Lung (tissue), 12 donors: ENCODE data around the gene ZNF613. TPM values are rescaled to one million over a fixed set of nuclear protein-coding genes. Genes with fewer than 3 reads are reported as not detected.
A peak's percentile ranks its signal among the peaks of the same experiment; 100 is the strongest.

Experiments
- ATAC-seq: fragments of 200-7000 bp; cut with Tn5 transposase; one replicate; pipeline ENCODE4 v1.9.1; 2020; ENCODE audit warnings: moderate number of reproducible peaks; ENCODE audit not compliant: insufficient read depth, low FRiP score
- DNase-seq, 3 donors: peaks; one replicate each; pipeline ENCODE4 v3.0.0-alpha.2; 2013 to 2017
- H3K27ac ChIP-seq, 2 donors: one replicate each; pipeline ENCODE4 v1.5.1; 2013; ENCODE audit warnings: mild to moderate bottlenecking in 2 of 2, moderate library complexity in 2 of 2, control low read depth in 1 of 2, inconsistent platforms in 1 of 2, low read depth in 1 of 2, low read length in 1 of 2
- H3K27me3 ChIP-seq, 3 donors: one replicate each; pipeline ENCODE4 v1.5.1; 2013; ENCODE audit warnings: low read length in 2 of 3; ENCODE audit not compliant: control insufficient read depth in 3 of 3, insufficient read depth in 3 of 3
- H3K36me3 ChIP-seq, 4 donors: one replicate each; pipeline ENCODE4 v1.5.1; 2013; ENCODE audit warnings: low read length in 4 of 4, mild to moderate bottlenecking in 1 of 4, moderate library complexity in 1 of 4; ENCODE audit not compliant: control insufficient read depth in 4 of 4, insufficient read depth in 4 of 4
- H3K4me1 ChIP-seq, 5 donors: one replicate each; pipeline ENCODE4 v1.5.1; 2013; ENCODE audit warnings: low read length in 5 of 5, mild to moderate bottlenecking in 2 of 5, moderate library complexity in 1 of 5; ENCODE audit not compliant: control insufficient read depth in 5 of 5, insufficient read depth in 5 of 5
- H3K4me3 ChIP-seq: one replicate; pipeline ENCODE4 v1.5.1; 2013; ENCODE audit warnings: mild to moderate bottlenecking, control low read depth, moderate library complexity
- H3K9ac ChIP-seq, 2 donors: one replicate each; pipeline ENCODE4 v1.5.1; 2013; ENCODE audit warnings: low read length in 2 of 2, control low read depth in 1 of 2; ENCODE audit not compliant: insufficient read depth in 1 of 2
- H3K9me3 ChIP-seq, 4 donors: one replicate each; pipeline ENCODE4 v1.5.1; 2013; ENCODE audit warnings: low read length in 3 of 4, mild to moderate bottlenecking in 1 of 4, moderate library complexity in 1 of 4; ENCODE audit not compliant: control insufficient read depth in 4 of 4, insufficient read depth in 3 of 4
- CTCF ChIP-seq: IDR thresholded peaks from 2 replicates; pipeline ENCODE4 v1.5.1; 2012; ENCODE audit warnings: mild to moderate bottlenecking; ENCODE audit errors: control extremely low read depth, extremely low read depth
- WGBS, 2 donors: extraction: QIAGEN DNeasy Blood & Tissue Kit; methylation state at CpG; one replicate each; pipeline ENCODE4 v1.1.7; 2013; 5-methylcytosine and 5-hydroxymethylcytosine counted together
- polyA plus RNA-seq, 2 donors: library from polyadenylated mRNA; stranded (reverse); fragments of 200-250 nt; gene quantifications; one replicate each; pipeline ENCODE4 v1.2.1, GENCODE V29; 2013
- total RNA-seq, 2 donors: library from RNA; depleted of rRNA in 1 of 2; stranded (reverse); fragments of >200 nt in 1 of 2; gene quantifications; one replicate each; pipeline ENCODE4 v1.2.1, GENCODE V29; 2014 to 2021
- donor health status: control.
- donor health status: control.
- donor health status: Bipolar disorder and iron deficiency.
- donor health status: healthy.
- donor health status: DM: yes; HTN: yes; CAD: no.

Gene ZNF613
- total and polyA plus RNA-seq, 4 donors = 2.8 to 10.1 (median 4.0) TPM

- Histone ChIP-seq H3K27me3 (no peaks in the 10 kb centered on the region), H3K27ac (peak within 1 kb of the TSS; percentile 65 to 84), H3K9ac (peak within 1 kb of the TSS; percentile 33 to 89), H3K36me3 (peaks cover 21 to 36% (median 33%) of the 10 kb centered on the region in 4 donors), H3K9me3 (peaks cover 25 to 36% (median 30%) of the 10 kb centered on the region in 4 donors), H3K4me3 (peak within 1 kb of the TSS; percentile 62), H3K4me1 (peaks cover 0 to 7% (median 2%) of the 10 kb centered on the region in 5 donors)
- WGBS, 2 donors = 6 to 11% methylated on average over 56 of the region's 56 CpGs
- DNase-seq (peak; percentile 96 to 98 (median 98)), ATAC-seq (peak; percentile 69)
- TF ChIP-seq CTCF = no peak
Observed at GRCh38 chr19:51887522-51888498, 39.5 kb upstream of the ZNF613 start, which contains the start of gene ZNF577. ZNF577 (minus strand) TSS chr19:51887951; CDS start chr19:51880382, 7,569 bp downstream.

GRCh38 chr19:51889934-51890333 lies 37.3 kb upstream of the ZNF613 start:
- no peak for DNase-seq
- Histone ChIP-seq H3K9me3 (peaks cover 25 to 49% (median 38%) of the 10 kb centered on the region in 4 donors), H3K36me3 (peaks cover 32 to 56% (median 53%) of the 10 kb centered on the region in 4 donors)

GRCh38 chr19:51891193-51891747 lies 36.0 kb upstream of the ZNF613 start:
- Histone ChIP-seq H3K9ac (no peak overlapping the region), H3K9me3 (peaks cover 25 to 51% (median 43%) of the 10 kb centered on the region in 4 donors), H3K4me3 (no peak overlapping the region), H3K27me3 (no peaks in the 10 kb centered on the region), H3K36me3 (peaks cover 41 to 67% (median 63%) of the 10 kb centered on the region in 4 donors), H3K27ac (no peak overlapping the region), H3K4me1 (peaks cover 0 to 7% (median 2%) of the 10 kb centered on the region in 5 donors)
- DNase-seq (no peak), ATAC-seq (no peak)
- no peak for TF ChIP-seq CTCF
- WGBS, 2 donors = 98% methylated on average over 10 of the region's 10 CpGs

More at GRCh38 chr19:51889934-51890333, 37.3 kb upstream of the ZNF613 start:
- TF ChIP-seq CTCF = no peak
- no peak overlapping the region for H3K9ac ChIP-seq
- ATAC-seq = no peak
- no peak overlapping the region for H3K27ac ChIP-seq
- peaks cover 0 to 7% (median 2%) of the 10 kb centered on the region in 5 donors for H3K4me1 ChIP-seq
- no peaks in the 10 kb centered on the region for H3K27me3 ChIP-seq
- H3K4me3 ChIP-seq = no peak overlapping the region
